Measurements from ENCODE around the gene SAAL1. TPM values are rescaled to one million over a fixed set of nuclear protein-coding genes. Genes with fewer than 3 reads are reported as not detected.
"Not testable (repeated sequence)": the region's sequence is repeated elsewhere in the genome, so short reads cannot be mapped to it uniquely, and the experiment has no call there.

The SAAL1 gene
- total and polyA plus RNA-seq, 2 donors (not counting 1 experiment from before 2014, with no cell fraction given) = 12.8 to 35.2 TPM

GRCh38 chr11:18135308-18135707 lies 29.4 kb upstream of the SAAL1 start:
- DNase-seq (no peak), ATAC-seq (ENCODE audit: low read depth) (no peak)
- no peak overlapping the region for H3K4me2 ChIP-seq (replicated peaks; ENCODE audit: low read depth, low read length, poor library complexity, severe bottlenecking)
- Mint-ChIP-seq H3K4me1 (no peaks in the 10 kb centered on the region), H3K27ac (no peak overlapping the region), H3K9me3 (ENCODE audit: insufficient read depth) (peaks cover 2% of the 10 kb centered on the region), H3K27me3 (peaks cover 45% of the 10 kb centered on the region), H3K4me3 (no peak overlapping the region)
- H3K36me3 ChIP-seq (replicated peaks in 1 of 2; ENCODE audit: control extremely low read depth in 1 of 2, control insufficient read depth in 1 of 2, extremely low read depth in 1 of 2, insufficient read depth in 2 of 2, low read length in 1 of 2) = no peaks in the 10 kb centered on the region
- peaks cover 0 to 6% (median 2%) of the 10 kb centered on the region in 4 experiments for H3K27me3 ChIP-seq (replicated peaks in 1 of 4; ENCODE audit: control extremely low read depth in 1 of 4, control insufficient read depth in 3 of 4, insufficient read depth in 4 of 4, low read length in 3 of 4)
- no CpG with 5 or more reads among the region's 2 CpGs for WGBS (ENCODE audit: insufficient coverage)
- intact Hi-C loops (cut with micrococcal nuclease) = no loop called here
- no peak overlapping the region for H2AFZ ChIP-seq (ENCODE audit: insufficient read depth, low read depth, low read length, poor library complexity, severe bottlenecking)
- TF ChIP-seq CTCF (IDR thresholded peaks at IDR 0.05) (no peak), EZH2 (IDR thresholded peaks at IDR 0.05; ENCODE audit: borderline replicate concordance, insufficient read depth, low read depth, low read length, poor library complexity, severe bottlenecking) (no peak)
- ChIA-PET CTCF (interaction anchor here (2.3 kb wide), 1 partner anchor 20 kb away, joined by 5 read pairs; no protein-coding TSS in a partner anchor), POLR2A (interaction anchor here (0.6 kb wide), 1 partner anchor 263 kb away, joined by 3 read pairs; no protein-coding TSS in a partner anchor)
- no peak overlapping the region for H3K4me3 ChIP-seq (ENCODE audit: control extremely low read depth in 1 of 5, extremely low read depth in 1 of 5, insufficient read depth in 1 of 5, low read depth in 2 of 5, low read length in 4 of 5)
- no peaks in the 10 kb centered on the region for H3K79me2 ChIP-seq (ENCODE audit: control insufficient read depth, insufficient read depth, low read length)
- H3K9ac ChIP-seq (ENCODE audit: low read length) = no peak overlapping the region
- no peaks in the 10 kb centered on the region for H4K20me1 ChIP-seq (ENCODE audit: control insufficient read depth, insufficient read depth, low read length, poor library complexity, severe bottlenecking)
- H3K27ac ChIP-seq (ENCODE audit: low read length in 2 of 2) = no peak overlapping the region
- H3K4me1 ChIP-seq (ENCODE audit: control insufficient read depth in 2 of 2, insufficient read depth in 2 of 2, low read length in 2 of 2) = no peaks in the 10 kb centered on the region
- peaks cover 0 to 6% (median 0%) of the 10 kb centered on the region in 3 donors for H3K9me3 ChIP-seq (ENCODE audit: control extremely low read depth in 1 of 3, control insufficient read depth in 2 of 3, insufficient read depth in 1 of 3, low read length in 2 of 3)

GRCh38 chr11:18132341-18132740 lies 26.5 kb upstream of the SAAL1 start, which contains the start of gene MRGPRX3:
TSS of gene MRGPRX3 (plus strand) at chr11:18132571. CDS start at chr11:18137203, 4,632 bp downstream.
- no peak for ATAC-seq (ENCODE audit: low read depth)
- peaks cover 53% of the 10 kb centered on the region for H3K27me3 Mint-ChIP-seq
- DNase-seq = no peak
- Histone ChIP-seq H3K9ac (ENCODE audit: low read length) (no peak within 1 kb of the TSS), H3K4me2 (replicated peaks; ENCODE audit: low read depth, low read length, poor library complexity, severe bottlenecking) (no peak within 1 kb of the TSS), H3K36me3 (replicated peaks in 1 of 2; ENCODE audit: control extremely low read depth in 1 of 2, control insufficient read depth in 1 of 2, extremely low read depth in 1 of 2, insufficient read depth in 2 of 2, low read length in 1 of 2) (no peaks in the 10 kb centered on the region), H3K4me1 (ENCODE audit: control insufficient read depth in 2 of 2, insufficient read depth in 2 of 2, low read length in 2 of 2) (no peaks in the 10 kb centered on the region), H3K79me2 (ENCODE audit: control insufficient read depth, insufficient read depth, low read length) (no peaks in the 10 kb centered on the region), H4K20me1 (ENCODE audit: control insufficient read depth, insufficient read depth, low read length, poor library complexity, severe bottlenecking) (no peaks in the 10 kb centered on the region), H3K4me3 (ENCODE audit: control extremely low read depth in 1 of 5, extremely low read depth in 1 of 5, insufficient read depth in 1 of 5, low read depth in 2 of 5, low read length in 4 of 5) (no peak within 1 kb of the TSS), H3K9me3 (ENCODE audit: control extremely low read depth in 1 of 3, control insufficient read depth in 2 of 3, insufficient read depth in 1 of 3, low read length in 2 of 3) (peaks cover 0 to 8% (median 0%) of the 10 kb centered on the region in 3 donors), H2AFZ (ENCODE audit: insufficient read depth, low read depth, low read length, poor library complexity, severe bottlenecking) (no peak within 1 kb of the TSS), H3K27ac (ENCODE audit: low read length in 2 of 2) (no peak within 1 kb of the TSS), H3K27me3 (replicated peaks in 1 of 4; ENCODE audit: control extremely low read depth in 1 of 4, control insufficient read depth in 3 of 4, insufficient read depth in 4 of 4, low read length in 3 of 4) (peaks cover 0 to 9% (median 3%) of the 10 kb centered on the region in 4 experiments)
- H3K27ac Mint-ChIP-seq = no peak within 1 kb of the TSS
- intact Hi-C loops (cut with micrococcal nuclease) = no loop called here
- H3K4me3 Mint-ChIP-seq = no peak within 1 kb of the TSS
- no peaks in the 10 kb centered on the region for H3K4me1 Mint-ChIP-seq
- peaks cover 2% of the 10 kb centered on the region for H3K9me3 Mint-ChIP-seq (ENCODE audit: insufficient read depth)
- 82% methylated on average over 2 of the region's 3 CpGs for WGBS (ENCODE audit: insufficient coverage)
- ChIA-PET CTCF (interaction anchor here (1.0 kb wide), 1 partner anchor 17 kb away, joined by 3 read pairs; no protein-coding TSS in a partner anchor), POLR2A (no interaction called here)
- TF ChIP-seq CTCF (IDR thresholded peaks at IDR 0.05) = no peak
- TF ChIP-seq EZH2 (IDR thresholded peaks at IDR 0.05; ENCODE audit: borderline replicate concordance, insufficient read depth, low read depth, low read length, poor library complexity, severe bottlenecking) = no peak

- H3K27ac Mint-ChIP-seq; H4K20me1 ChIP-seq (ENCODE audit: control insufficient read depth, insufficient read depth, low read length, poor library complexity, severe bottlenecking); intact Hi-C loops (cut with micrococcal nuclease); H3K4me1 Mint-ChIP-seq; H3K4me1 ChIP-seq (ENCODE audit: control insufficient read depth in 2 of 2, insufficient read depth in 2 of 2, low read length in 2 of 2); H3K9me3 ChIP-seq (ENCODE audit: control extremely low read depth in 1 of 3, control insufficient read depth in 2 of 3, insufficient read depth in 1 of 3, low read length in 2 of 3); H3K27ac ChIP-seq (ENCODE audit: low read length in 2 of 2); DNase-seq; H3K4me3 ChIP-seq (ENCODE audit: control extremely low read depth in 1 of 5, extremely low read depth in 1 of 5, insufficient read depth in 1 of 5, low read depth in 2 of 5, low read length in 4 of 5); H3K4me3 Mint-ChIP-seq; H3K79me2 ChIP-seq (ENCODE audit: control insufficient read depth, insufficient read depth, low read length); H2AFZ ChIP-seq (ENCODE audit: insufficient read depth, low read depth, low read length, poor library complexity, severe bottlenecking); POLR2A ChIA-PET; H3K27me3 ChIP-seq (replicated peaks in 1 of 4; ENCODE audit: control extremely low read depth in 1 of 4, control insufficient read depth in 3 of 4, insufficient read depth in 4 of 4, low read length in 3 of 4); H3K9ac ChIP-seq (ENCODE audit: low read length); H3K4me2 ChIP-seq (replicated peaks; ENCODE audit: low read depth, low read length, poor library complexity, severe bottlenecking); ATAC-seq (ENCODE audit: low read depth); H3K36me3 ChIP-seq (replicated peaks in 1 of 2; ENCODE audit: control extremely low read depth in 1 of 2, control insufficient read depth in 1 of 2, extremely low read depth in 1 of 2, insufficient read depth in 2 of 2, low read length in 1 of 2); H3K9me3 Mint-ChIP-seq (ENCODE audit: insufficient read depth): not testable (repeated sequence)
- no CpG with 5 or more reads among the region's 4 CpGs for WGBS (ENCODE audit: insufficient coverage)
- H3K27me3 Mint-ChIP-seq = peaks cover 52% of the 10 kb centered on the region
- CTCF ChIA-PET = interaction anchor here (1.2 kb wide), 1 partner anchor 25 kb away, joined by 3 read pairs; no protein-coding TSS in a partner anchor
Observed at GRCh38 chr11:18131115-18131514, 25.2 kb upstream of the SAAL1 start.
